OCI-M2 (cell line): ENCODE data around the gene CDX2.

Source experiments
- DNase-seq: peaks from one replicate; lab custom pipeline; 2025; ENCODE audit not compliant: unreplicated experiment; lab: John Stamatoyannopoulos, UW

Gene CDX2

DNA sequence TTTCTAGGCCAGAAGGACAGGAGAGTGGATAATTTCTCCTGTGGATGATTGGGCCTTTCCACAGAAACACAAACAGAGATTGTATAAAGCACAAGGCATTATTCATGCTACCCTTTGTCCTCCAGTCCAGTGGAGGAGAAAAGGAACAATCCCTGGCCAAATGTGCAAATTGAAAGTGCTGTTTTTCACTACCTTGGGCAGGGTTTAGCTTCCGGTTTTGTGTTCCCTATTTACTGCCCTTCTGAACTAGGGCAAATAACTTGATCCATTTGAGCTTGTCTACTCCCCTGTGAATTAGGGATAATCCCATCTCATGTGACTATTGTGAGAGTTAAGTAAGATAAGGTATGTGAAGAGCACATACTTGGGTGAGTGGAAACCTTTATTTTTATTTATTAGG lies 36.0 kb downstream of the CDX2 start:
- DNase-seq, result no peak

DNA sequence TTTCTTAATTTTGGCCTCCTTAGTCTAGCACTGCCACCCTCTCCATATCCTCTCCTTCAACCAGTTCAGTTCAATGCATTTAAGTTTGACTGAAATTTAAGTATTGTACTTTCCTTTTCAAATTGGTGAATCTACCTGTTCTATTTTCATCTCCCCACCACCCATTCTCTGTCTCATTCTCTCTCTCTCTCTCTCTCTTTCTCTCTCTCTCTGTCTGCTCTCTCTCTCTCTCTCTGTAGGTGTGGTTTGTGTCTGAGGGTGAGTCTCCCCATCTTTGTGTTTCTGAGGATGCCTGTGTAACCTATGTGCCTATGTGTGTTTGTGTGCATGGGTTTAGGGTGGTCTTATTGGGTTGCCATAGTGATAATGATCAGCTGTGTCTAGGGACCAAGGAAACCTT lies 39.2 kb downstream of the CDX2 start:
- DNase-seq, result no peak

DNA sequence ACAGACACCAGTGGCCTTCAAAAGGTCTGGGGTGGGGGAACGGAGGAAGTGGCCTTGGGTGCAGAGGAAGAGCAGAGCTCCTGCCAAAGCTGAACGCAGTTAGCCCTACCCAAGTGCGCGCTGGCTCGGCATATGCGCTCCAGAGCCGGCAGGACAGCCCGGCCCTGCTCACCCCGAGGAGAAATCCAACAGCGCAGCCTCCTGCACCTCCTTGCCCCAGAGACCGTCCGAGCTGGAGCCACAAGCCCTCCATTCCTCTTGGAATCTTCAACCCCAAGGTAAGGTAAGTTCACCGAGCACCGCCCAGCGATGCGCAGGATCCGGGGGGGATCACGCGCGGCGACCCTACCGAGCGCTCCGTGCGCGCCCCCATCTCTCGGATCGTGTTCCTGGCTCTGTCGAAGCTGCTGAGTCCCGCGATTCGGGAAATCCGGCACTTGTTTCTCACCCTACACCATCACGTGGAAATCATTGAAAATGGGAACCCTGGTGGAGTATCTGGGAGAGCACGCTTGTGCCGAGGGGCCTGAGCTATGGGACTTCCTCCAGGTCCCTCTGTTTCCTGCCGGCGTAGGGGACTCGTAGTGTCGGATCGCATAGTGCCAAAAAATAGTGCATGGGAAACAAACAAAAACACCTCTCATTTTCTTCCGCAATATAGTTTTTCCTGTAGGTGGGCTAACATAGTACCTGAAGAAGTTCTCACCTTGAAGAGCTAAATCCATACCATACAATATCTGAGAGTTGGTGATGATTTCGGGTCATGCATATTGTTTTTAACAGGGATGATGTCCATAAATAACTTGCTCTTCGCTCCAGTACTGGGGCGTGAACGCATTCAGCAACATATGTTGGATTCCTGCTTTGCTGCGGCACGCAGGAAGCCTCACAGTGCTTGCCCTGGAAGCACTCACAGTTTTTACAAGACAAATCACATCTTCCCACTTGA lies 40.0 kb downstream of the CDX2 start:
- no peak for DNase-seq

GRCh38 chr13:27928353-27928804 lies 40.7 kb downstream of the CDX2 start:
- no peak for DNase-seq

- no peak for DNase-seq
These were observed 41.4 kb downstream of the CDX2 start for GRCh38 chr13:27927444-27928352.

DNA sequence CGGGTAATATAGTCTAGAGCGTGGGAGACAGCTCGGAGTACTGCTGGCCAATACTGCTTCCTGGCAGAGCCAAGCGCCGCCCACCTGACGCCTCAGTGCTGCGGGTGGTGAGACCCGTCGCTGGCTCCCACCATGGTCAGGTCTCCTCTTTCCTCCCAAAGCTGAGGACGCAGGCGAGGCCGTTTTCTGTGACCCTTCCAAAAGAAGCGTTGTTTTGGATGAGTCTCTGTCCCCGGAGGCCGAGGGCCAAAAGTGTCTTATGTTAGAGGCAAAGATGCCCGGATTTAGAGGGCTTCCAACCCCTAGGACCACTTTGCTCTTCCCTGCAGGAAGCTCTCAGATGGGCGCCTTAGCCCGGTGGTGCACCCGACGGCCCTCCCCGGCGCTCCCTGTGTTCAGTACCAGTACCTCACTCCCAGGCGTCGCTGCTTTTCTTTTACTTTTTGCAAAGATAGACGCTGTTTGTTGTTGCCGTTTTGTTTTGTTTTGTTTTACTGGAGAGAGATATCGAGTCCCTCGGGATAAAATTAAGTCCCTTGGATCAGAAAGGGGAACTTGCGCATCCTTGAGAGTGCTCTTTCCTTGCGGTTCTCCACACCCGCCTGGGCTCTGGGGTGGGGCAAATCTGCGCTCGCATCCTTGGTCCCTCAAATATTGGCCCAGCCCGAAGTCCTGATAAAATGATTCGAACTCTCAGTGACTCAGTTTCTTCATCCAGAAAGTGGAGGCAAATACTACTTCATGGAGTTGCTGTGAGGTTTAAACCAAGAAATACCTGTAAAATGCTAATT lies 42.3 kb downstream of the CDX2 start:
- DNase-seq, result no peak

GRCh38 chr13:27925220-27925991 lies 43.7 kb downstream of the CDX2 start:
- DNase-seq, result no peak

DNA sequence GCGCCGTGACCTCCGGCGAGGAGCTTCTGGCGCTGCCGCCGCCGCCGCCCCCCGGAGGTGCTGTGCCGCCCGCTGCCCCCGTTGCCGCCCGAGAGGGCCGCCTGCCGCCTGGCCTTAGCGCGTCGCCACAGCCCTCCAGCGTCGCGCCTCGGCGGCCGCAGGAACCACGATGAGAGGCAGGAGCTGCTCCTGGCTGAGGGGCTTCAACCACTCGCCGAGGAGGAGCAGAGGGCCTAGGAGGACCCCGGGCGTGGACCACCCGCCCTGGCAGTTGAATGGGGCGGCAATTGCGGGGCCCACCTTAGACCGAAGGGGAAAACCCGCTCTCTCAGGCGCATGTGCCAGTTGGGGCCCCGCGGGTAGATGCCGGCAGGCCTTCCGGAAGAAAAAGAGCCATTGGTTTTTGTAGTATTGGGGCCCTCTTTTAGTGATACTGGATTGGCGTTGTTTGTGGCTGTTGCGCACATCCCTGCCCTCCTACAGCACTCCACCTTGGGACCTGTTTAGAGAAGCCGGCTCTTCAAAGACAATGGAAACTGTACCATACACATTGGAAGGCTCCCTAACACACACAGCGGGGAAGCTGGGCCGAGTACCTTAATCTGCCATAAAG lies 44.5 kb downstream of the CDX2 start:
- DNase-seq, result no peak

DNA sequence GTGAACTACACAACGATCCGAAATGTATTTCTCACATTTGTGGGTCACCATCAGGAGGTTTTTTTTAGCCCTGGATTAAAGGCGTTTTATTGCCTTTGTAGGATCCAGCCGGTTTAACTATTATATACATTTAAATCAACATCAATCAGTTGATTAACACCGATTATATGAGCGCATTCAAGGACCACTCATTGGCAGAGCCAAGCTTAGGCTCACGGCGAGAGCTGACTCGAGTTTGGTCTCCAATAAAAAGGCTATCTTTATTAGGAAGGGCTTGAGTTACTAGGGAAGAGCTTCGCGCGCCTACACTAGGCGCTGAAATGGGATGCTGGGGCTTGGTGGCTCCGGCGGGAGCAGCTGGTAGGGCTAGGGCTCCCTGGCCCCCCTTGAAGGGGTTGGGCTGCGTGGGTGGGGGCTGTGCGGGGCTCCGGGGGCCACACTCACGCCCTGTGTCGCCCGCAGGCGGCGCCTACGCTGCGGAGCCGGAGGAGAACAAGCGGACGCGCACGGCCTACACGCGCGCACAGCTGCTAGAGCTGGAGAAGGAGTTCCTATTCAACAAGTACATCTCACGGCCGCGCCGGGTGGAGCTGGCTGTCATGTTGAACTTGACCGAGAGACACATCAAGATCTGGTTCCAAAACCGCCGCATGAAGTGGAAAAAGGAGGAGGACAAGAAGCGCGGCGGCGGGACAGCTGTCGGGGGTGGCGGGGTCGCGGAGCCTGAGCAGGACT lies 45.2 kb downstream of the CDX2 start:
- no peak for DNase-seq

DNA sequence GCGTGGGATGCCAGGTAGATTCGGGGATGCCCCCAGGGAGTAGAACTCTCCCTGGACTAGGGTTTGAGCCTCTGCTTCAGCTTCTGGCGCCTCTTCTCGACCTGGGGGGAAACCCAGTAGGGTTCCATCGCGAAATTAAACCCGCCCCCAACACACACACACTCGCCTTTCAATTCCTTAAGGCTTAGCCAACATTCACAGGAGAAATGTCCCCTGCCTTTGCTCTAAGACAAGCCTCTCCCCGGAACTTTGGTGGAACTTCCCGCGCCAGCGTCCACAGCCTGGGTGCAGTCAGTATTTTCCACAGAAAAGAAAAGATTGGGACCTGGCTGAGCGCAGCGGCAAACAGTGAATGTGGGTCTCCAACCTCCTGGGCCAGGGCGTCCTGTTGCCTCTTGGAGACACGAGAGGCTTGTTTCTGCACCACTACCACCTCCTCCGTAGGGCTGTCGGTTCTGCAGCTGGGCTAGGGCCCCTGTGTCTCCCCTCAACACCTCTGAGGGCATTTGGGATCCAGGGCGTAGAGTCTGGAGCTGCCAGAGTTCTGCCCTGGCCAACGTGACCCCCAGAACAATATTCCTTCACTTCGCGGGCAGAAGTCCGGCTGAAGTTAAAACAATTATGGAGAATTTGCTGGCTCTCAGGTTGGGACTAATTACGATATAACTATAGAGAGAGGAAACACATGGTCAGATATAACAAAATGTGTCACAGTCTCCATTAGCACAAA lies 46.1 kb downstream of the CDX2 start:
- no peak for DNase-seq

GRCh38 chr13:27921961-27922882 lies 46.9 kb downstream of the CDX2 start:
- DNase-seq, result no peak

GRCh38 chr13:27921421-27921960 lies 47.6 kb downstream of the CDX2 start:
- no peak for DNase-seq

- no peak for DNase-seq
These were observed 48.3 kb downstream of the CDX2 start for GRCh38 chr13:27920677-27921420.

GRCh38 chr13:27919934-27920676 lies 49.0 kb downstream of the CDX2 start, which contains the start of gene PDX1:
Gene PDX1, plus strand, starts transcription at chr13:27920000. Its CDS starts 139 bp downstream, at chr13:27920139.
- no peak for DNase-seq

DNA sequence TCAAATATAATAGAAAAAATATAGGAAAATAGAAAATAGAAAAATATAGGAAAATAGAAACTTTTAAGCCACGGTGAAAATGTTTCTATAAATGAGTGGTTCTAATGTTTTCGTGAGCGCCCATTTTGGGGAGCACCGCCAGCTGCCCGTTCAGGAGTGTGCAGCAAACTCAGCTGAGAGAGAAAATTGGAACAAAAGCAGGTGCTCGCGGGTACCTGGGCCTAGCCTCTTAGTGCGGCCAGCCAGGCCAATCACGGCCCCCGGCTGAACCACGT lies 49.5 kb downstream of the CDX2 start:
- DNase-seq, result no peak
